AG09309 (cell line): ENCODE measurements around the gene UGT1A5.

Experiments used
- DNase-seq: peaks from one replicate; pipeline ENCODE4 v3.0.0-alpha.2; 2010; ENCODE audit warnings: low read depth
- H3K4me3 ChIP-seq: 2 replicates; pipeline ENCODE4 v1.5.1; 2011; ENCODE audit warnings: mild to moderate bottlenecking, low read depth, low read length, moderate library complexity; ENCODE audit not compliant: control insufficient read depth
- TF ChIP-seq, protein P1 (sequence below): IDR thresholded peaks from 2 replicates; pipeline ENCODE4 v1.5.1; 2011; ENCODE audit warnings: mild to moderate bottlenecking, low read depth, low read length, inconsistent platforms; ENCODE audit not compliant: insufficient read depth, control insufficient read depth; ENCODE audit errors: missing control alignments

Gene UGT1A5

GRCh38 chr2:233712611-233713261, at the start of gene UGT1A5:
Gene UGT1A5, plus strand, starts transcription at chr2:233712907. Its CDS starts 85 bp downstream, at chr2:233712992.
- TF ChIP-seq, protein P1, sequence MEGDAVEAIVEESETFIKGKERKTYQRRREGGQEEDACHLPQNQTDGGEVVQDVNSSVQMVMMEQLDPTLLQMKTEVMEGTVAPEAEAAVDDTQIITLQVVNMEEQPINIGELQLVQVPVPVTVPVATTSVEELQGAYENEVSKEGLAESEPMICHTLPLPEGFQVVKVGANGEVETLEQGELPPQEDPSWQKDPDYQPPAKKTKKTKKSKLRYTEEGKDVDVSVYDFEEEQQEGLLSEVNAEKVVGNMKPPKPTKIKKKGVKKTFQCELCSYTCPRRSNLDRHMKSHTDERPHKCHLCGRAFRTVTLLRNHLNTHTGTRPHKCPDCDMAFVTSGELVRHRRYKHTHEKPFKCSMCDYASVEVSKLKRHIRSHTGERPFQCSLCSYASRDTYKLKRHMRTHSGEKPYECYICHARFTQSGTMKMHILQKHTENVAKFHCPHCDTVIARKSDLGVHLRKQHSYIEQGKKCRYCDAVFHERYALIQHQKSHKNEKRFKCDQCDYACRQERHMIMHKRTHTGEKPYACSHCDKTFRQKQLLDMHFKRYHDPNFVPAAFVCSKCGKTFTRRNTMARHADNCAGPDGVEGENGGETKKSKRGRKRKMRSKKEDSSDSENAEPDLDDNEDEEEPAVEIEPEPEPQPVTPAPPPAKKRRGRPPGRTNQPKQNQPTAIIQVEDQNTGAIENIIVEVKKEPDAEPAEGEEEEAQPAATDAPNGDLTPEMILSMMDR = no peak
- H3K4me3 ChIP-seq = no peak within 1 kb of the TSS
- no peak for DNase-seq

- no peak overlapping the region for H3K4me3 ChIP-seq
- TF ChIP-seq, protein P1 = no peak
- DNase-seq = no peak
Observed at GRCh38 chr2:233663911-233664310, 48.8 kb upstream of the UGT1A5 start.

DNA sequence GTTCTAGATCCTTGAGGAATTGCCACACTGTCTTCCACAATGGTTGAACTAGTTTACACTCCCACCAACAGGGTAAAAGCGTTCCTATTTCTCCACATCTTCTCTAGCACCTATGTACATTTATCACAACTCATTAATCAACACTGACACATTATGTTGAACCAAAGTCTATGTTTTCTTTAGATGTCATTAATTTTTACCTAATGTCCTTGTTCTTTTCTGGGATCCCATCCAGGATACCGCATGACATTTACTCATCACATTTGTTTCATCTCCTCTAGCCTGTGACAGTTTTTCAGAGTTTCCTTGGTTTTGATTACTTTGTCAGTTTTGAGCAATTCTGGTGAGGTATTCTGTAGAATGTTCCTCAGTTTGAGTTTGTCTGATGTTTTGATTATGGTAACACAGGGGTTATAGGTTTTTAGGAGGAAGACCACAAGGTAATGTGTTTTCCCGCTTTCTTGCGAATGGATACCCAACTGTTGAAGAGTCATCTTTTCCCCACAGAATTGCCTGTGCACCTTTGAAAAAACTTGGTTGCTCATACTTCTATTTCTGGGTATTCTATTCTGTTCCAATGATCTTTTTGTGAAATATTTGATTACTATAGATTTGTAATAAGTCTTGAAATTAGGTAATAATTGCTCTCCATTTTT, 44.0 kb upstream of the UGT1A5 start:
- no peak for DNase-seq
- no peak overlapping the region for H3K4me3 ChIP-seq
- TF ChIP-seq, protein P1 = no peak

GRCh38 chr2:233671290-233672161, 41.2 kb upstream of the UGT1A5 start, which contains the start of gene UGT1A9:
Gene UGT1A9, plus strand, starts transcription at chr2:233671898. Its CDS starts 37 bp downstream, at chr2:233671935.
- no peak for DNase-seq
- no peak within 1 kb of the TSS for H3K4me3 ChIP-seq
- TF ChIP-seq, protein P1 = no peak

DNA sequence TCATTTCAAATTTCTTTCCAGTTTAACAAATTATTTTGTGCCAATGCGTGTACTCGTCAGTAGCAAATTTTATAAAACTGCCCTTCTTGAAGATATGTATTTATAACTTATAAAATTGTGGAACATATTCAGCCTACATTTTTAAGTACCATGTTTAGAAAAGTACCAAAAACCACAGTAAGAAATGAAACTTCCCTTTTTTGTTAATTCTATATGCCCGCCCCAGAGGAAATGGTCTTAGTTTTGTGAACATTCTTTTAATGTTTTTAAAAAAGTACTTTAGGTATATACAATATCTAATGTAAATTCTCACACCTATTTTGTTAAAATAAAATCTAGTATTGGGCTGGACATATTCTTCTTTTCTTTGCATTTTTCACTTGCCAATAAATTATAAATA, 39.8 kb upstream of the UGT1A5 start:
- TF ChIP-seq, protein P1 = no peak
- no peak for DNase-seq
- H3K4me3 ChIP-seq = no peak overlapping the region

- TF ChIP-seq, protein P1 = no peak
- no peak overlapping the region for H3K4me3 ChIP-seq
- no peak for DNase-seq
Observed at GRCh38 chr2:233673896-233674295, 38.8 kb upstream of the UGT1A5 start.
